Hepatocyte (in vitro differentiated cells): ENCODE measurements around the gene TMEM40. TPM values are rescaled to one million over a fixed set of nuclear protein-coding genes. Genes with fewer than 3 reads are reported as not detected.

Experiments
- DNase-seq: peaks from one replicate; pipeline ENCODE4 v3.0.0-alpha.2; 2016; ENCODE audit warnings: low spot score
- H2AFZ ChIP-seq: fragments of 200-600 bp; sonication (generic); 2 replicates; pipeline ENCODE4 v1.6.0; 2016; ENCODE audit warnings: antibody characterized with exemption, mild to moderate bottlenecking
- H3K27ac ChIP-seq: fragments of 200-600 bp; sonication (generic); 2 replicates; pipeline ENCODE4 v1.5.1; 2016; ENCODE audit warnings: mild to moderate bottlenecking
- H3K27me3 ChIP-seq: fragments of 200-600 bp; sonication (generic); 2 replicates; pipeline ENCODE4 v1.6.1; 2016
- H3K36me3 ChIP-seq: fragments of 200-600 bp; sonication (generic); replicated peaks from 2 replicates; pipeline ENCODE4 v1.5.1; 2016; ENCODE audit warnings: low read depth; ENCODE audit not compliant: insufficient read depth
- H3K4me1 ChIP-seq: fragments of 200-600 bp; sonication (generic); 2 replicates; pipeline ENCODE4 v1.5.1; 2016; ENCODE audit warnings: mild to moderate bottlenecking, moderate library complexity; ENCODE audit not compliant: insufficient read depth
- H3K4me2 ChIP-seq: fragments of 200-600 bp; sonication (generic); 2 replicates; pipeline ENCODE4 v1.6.0; 2016
- H3K4me3 ChIP-seq: fragments of 200-600 bp; sonication (generic); 2 replicates; pipeline ENCODE4 v1.5.1; 2016; ENCODE audit warnings: mild to moderate bottlenecking
- H3K79me2 ChIP-seq: fragments of 200-600 bp; sonication (generic); 2 replicates; pipeline ENCODE4 v1.6.0; 2017; ENCODE audit warnings: mild to moderate bottlenecking
- H3K9me2 ChIP-seq: fragments of 200-600 bp; sonication (generic); replicated peaks from 2 replicates; pipeline ENCODE4 v1.6.0; 2017; ENCODE audit warnings: mild to moderate bottlenecking; ENCODE audit not compliant: insufficient read depth
- H3K9me3 ChIP-seq: fragments of 200-600 bp; sonication (generic); 2 replicates; pipeline ENCODE4 v1.5.1; 2016; ENCODE audit warnings: low read depth, mild to moderate bottlenecking
- H4K20me1 ChIP-seq: fragments of 200-600 bp; sonication (generic); 2 replicates; pipeline ENCODE4 v1.6.0; 2016; ENCODE audit warnings: mild to moderate bottlenecking; ENCODE audit not compliant: insufficient read depth, poor library complexity, severe bottlenecking
- EZH2 ChIP-seq: fragments of 200-600 bp; sonication (generic); IDR thresholded peaks from 2 replicates; pipeline ENCODE4 v1.6.1; 2016; ENCODE audit warnings: antibody characterized with exemption, mild to moderate bottlenecking, borderline replicate concordance
- EZH2phosphoT487 ChIP-seq: fragments of 200-600 bp; sonication (generic); IDR thresholded peaks from one replicate; pipeline ENCODE4 v1.6.1; 2018; ENCODE audit warnings: antibody characterized with exemption, mild to moderate bottlenecking, low read depth, moderate library complexity; ENCODE audit not compliant: unreplicated experiment, severe bottlenecking
- WGBS: methylation state at CpG from one replicate; pipeline ENCODE4 v1.1.6; 2016; ENCODE audit warnings: low lambda C conversion rate; ENCODE audit errors: missing lambda C conversion rate; 5-methylcytosine and 5-hydroxymethylcytosine counted together
- polyA plus RNA-seq: library from polyadenylated mRNA; unstranded; fragments of >200 nt; fragmentation: Nextera tagmentation; extraction: Ambion mirVana; gene quantifications from 2 replicates; pipeline ENCODE4 v1.2.1, GENCODE V29; 2016
- total RNA-seq: library from RNA; depleted of rRNA; stranded (reverse); fragments of >200 nt; gene quantifications from 2 replicates; pipeline ENCODE4 v1.2.3, GENCODE V29; 2014
- TF ChIP-seq, protein P1 (sequence below): fragments of 200-600 bp; sonication (generic); IDR thresholded peaks from 2 replicates; pipeline ENCODE4 v1.5.1; 2016; ENCODE audit warnings: antibody characterized with exemption, mild to moderate bottlenecking; ENCODE audit not compliant: poor library complexity

TMEM40 gene
- total and polyA plus RNA-seq, 2 experiments from 2014 or later: 1.6 TPM; not detected in 1

- H3K36me3 ChIP-seq: no peaks in the 10 kb centered on the region
- H3K4me3 ChIP-seq: no peak overlapping the region
- H4K20me1 ChIP-seq: no peaks in the 10 kb centered on the region
- 75% methylated on average over 31 of the region's 54 CpGs for WGBS
- TF ChIP-seq, protein P1, sequence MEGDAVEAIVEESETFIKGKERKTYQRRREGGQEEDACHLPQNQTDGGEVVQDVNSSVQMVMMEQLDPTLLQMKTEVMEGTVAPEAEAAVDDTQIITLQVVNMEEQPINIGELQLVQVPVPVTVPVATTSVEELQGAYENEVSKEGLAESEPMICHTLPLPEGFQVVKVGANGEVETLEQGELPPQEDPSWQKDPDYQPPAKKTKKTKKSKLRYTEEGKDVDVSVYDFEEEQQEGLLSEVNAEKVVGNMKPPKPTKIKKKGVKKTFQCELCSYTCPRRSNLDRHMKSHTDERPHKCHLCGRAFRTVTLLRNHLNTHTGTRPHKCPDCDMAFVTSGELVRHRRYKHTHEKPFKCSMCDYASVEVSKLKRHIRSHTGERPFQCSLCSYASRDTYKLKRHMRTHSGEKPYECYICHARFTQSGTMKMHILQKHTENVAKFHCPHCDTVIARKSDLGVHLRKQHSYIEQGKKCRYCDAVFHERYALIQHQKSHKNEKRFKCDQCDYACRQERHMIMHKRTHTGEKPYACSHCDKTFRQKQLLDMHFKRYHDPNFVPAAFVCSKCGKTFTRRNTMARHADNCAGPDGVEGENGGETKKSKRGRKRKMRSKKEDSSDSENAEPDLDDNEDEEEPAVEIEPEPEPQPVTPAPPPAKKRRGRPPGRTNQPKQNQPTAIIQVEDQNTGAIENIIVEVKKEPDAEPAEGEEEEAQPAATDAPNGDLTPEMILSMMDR: no peak
- no peak for TF ChIP-seq EZH2
- no peak for TF ChIP-seq EZH2phosphoT487
- no peak overlapping the region for H2AFZ ChIP-seq
- H3K27ac ChIP-seq: no peak overlapping the region
- H3K9me3 ChIP-seq: no peaks in the 10 kb centered on the region
- H3K27me3 ChIP-seq: no peaks in the 10 kb centered on the region
- no peak overlapping the region for H3K4me2 ChIP-seq
- H3K79me2 ChIP-seq: no peaks in the 10 kb centered on the region
- no peaks in the 10 kb centered on the region for H3K4me1 ChIP-seq
- DNase-seq: no peak
- no peaks in the 10 kb centered on the region for H3K9me2 ChIP-seq
Observed at GRCh38 chr3:12768579-12769527, 9.8 kb upstream of the TMEM40 start.

DNA sequence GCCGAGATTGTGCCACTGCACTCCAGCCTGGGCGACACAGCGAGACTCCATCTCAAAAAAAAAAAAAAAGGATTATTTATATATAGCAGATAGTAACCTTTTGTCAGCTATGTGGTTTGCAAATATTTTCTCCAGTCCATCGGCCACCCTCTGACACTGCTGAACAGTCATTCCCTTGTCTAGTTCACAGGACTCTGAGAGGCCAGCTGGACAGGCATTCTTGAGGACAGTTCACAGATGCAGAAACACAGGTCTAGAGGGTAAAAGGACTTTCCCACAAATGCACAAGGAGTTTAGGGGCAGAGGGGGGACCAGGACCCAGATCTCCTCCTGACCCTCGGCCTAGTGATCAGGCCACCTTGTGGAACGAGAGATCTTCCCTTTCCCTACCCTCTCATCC is 7.5 kb upstream of the TMEM40 start:
- TF ChIP-seq EZH2phosphoT487 (no peak), EZH2 (no peak)
- TF ChIP-seq, protein P1: no peak
- H2AFZ ChIP-seq: no peak overlapping the region
- WGBS: 91% methylated on average over 6 of the region's 6 CpGs

GRCh38 chr3:12764171-12764776 is 5.2 kb upstream of the TMEM40 start:
- no peaks in the 10 kb centered on the region for H3K9me3 ChIP-seq
- H3K4me1 ChIP-seq: peaks cover 9% of the 10 kb centered on the region
- H3K79me2 ChIP-seq: no peaks in the 10 kb centered on the region
- no peak for TF ChIP-seq EZH2phosphoT487
- TF ChIP-seq, protein P1: no peak
- TF ChIP-seq EZH2: no peak
- 80% methylated on average over 8 of the region's 8 CpGs for WGBS
- H3K4me3 ChIP-seq: no peak overlapping the region
- no peaks in the 10 kb centered on the region for H4K20me1 ChIP-seq
- H3K27me3 ChIP-seq: no peaks in the 10 kb centered on the region
- H3K9me2 ChIP-seq: no peaks in the 10 kb centered on the region
- no peak for DNase-seq
- H3K27ac ChIP-seq: no peak overlapping the region
- no peak overlapping the region for H2AFZ ChIP-seq
- H3K36me3 ChIP-seq: no peaks in the 10 kb centered on the region
- no peak overlapping the region for H3K4me2 ChIP-seq

More for the DNA sequence above, 7.5 kb upstream of the TMEM40 start:
- Histone ChIP-seq H3K36me3 (no peaks in the 10 kb centered on the region), H3K9me3 (no peaks in the 10 kb centered on the region), H3K79me2 (no peaks in the 10 kb centered on the region), H4K20me1 (no peaks in the 10 kb centered on the region), H3K4me1 (peaks cover 3% of the 10 kb centered on the region), H3K9me2 (no peaks in the 10 kb centered on the region), H3K27ac (no peak overlapping the region), H3K4me3 (no peak overlapping the region), H3K27me3 (no peaks in the 10 kb centered on the region), H3K4me2 (no peak overlapping the region)
- no peak for DNase-seq
